ENCODE measurements around the gene EGR1.

Gene EGR1

DNA sequence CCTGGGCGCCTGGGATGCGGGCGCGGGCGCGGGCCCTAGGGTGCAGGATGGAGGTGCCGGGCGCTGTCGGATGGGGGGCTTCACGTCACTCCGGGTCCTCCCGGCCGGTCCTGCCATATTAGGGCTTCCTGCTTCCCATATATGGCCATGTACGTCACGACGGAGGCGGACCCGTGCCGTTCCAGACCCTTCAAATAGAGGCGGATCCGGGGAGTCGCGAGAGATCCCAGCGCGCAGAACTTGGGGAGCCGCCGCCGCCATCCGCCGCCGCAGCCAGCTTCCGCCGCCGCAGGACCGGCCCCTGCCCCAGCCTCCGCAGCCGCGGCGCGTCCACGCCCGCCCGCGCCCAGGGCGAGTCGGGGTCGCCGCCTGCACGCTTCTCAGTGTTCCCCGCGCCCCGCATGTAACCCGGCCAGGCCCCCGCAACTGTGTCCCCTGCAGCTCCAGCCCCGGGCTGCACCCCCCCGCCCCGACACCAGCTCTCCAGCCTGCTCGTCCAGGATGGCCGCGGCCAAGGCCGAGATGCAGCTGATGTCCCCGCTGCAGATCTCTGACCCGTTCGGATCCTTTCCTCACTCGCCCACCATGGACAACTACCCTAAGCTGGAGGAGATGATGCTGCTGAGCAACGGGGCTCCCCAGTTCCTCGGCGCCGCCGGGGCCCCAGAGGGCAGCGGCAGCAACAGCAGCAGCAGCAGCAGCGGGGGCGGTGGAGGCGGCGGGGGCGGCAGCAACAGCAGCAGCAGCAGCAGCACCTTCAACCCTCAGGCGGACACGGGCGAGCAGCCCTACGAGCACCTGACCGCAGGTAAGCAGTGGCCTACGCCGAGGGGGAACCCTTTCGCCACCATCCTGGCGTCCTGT lies at the start of gene EGR1:
Gene EGR1 (plus strand): TSS at position 219 of the 864 bp plus-strand sequence. CDS start 283 bp downstream, at position 502.
- peak; percentile 95 for DNase-seq

DNA sequence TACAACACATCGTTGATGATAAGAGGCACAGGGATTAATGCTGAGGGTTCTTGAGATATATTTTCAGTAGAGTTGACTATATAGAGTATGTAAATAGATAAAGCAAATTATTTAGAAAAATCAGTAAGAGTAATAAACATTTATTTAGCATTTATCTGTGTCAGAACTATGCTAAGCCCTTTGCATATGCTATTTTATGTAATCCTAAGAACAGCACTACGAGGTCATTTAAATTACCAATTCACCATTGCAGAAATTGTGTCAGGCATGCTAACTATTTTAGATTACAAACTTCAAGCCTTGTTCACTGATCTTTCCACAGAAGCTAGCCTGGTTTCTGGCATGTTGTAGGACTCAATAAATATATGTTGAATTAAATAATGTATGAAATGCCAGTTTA lies 46.8 kb upstream of the EGR1 start:
- no peak for DNase-seq

DNA sequence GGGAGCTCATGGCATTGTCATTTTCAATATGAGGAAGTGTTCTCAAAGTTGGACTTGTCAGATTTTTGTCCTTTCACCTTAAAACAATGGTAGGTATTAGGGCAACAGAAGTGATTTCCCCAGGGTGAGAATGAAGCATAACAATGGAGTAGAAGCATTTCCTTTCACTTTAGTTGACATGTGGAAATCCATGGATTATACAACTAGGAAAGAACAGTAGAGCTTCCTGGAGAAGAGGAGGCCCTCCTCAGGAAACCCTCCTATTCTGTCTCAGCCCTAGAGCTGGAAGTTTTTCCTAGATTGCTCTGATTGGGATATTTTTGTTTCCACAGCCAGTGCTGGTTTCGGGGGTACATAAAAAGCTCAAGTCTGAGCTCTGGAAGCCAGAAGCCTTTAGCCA lies 40.2 kb upstream of the EGR1 start:
- no peak for DNase-seq

DNA sequence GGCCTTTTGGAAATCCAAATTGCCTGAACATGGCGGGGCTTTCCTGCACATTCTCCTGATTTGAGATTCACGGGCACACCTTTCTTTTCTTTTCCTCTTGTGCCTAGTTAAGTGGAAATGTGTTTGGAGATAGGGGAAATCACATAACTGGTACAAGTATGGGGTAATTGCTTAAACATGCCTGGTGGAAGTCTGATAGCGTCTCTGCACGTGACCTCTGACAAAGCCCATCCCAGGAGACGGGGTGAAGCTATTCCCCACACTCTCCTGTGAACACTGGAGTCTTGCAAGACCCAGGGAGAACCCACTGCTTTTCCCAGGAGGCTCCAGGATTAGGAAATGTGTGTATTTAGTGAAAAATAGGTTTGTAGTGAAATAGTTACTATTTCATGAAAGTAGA lies 29.3 kb upstream of the EGR1 start:
- DNase-seq, result no peak

DNA sequence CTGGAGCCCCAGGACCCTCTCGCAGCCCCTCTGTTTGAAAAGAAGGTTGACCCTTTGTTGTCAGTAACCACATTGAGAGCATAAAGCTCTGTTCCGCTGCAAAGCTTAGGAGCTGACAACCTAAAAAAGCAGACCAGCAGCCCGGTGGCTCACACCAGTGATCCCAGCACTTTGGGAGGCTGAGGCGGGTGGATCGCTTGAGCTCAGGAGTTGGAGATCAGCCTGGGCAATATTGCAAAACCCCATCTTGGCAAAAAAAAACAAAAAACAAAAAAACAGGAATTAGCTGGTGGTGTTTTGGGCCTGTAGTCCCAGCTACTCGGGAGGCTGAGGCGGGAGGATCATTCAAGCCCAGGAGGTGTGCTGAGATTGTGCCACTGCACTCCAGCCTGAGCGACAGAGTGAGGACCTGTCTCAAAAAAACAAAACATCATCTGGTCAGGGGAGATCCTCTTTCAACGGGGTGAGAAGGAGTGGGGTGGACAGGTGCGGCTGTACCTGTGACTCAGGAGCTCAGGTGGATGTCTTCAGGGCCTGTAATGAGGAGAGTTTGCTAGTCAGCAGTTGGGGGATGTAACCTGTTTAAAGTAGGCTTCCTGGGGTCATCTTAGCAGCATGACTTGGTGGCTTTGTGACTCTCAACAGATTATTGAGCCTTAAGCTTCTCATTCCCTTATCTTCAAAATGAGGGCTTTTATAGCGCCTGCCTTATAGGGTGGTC lies 27.1 kb upstream of the EGR1 start:
- no peak for DNase-seq

DNA sequence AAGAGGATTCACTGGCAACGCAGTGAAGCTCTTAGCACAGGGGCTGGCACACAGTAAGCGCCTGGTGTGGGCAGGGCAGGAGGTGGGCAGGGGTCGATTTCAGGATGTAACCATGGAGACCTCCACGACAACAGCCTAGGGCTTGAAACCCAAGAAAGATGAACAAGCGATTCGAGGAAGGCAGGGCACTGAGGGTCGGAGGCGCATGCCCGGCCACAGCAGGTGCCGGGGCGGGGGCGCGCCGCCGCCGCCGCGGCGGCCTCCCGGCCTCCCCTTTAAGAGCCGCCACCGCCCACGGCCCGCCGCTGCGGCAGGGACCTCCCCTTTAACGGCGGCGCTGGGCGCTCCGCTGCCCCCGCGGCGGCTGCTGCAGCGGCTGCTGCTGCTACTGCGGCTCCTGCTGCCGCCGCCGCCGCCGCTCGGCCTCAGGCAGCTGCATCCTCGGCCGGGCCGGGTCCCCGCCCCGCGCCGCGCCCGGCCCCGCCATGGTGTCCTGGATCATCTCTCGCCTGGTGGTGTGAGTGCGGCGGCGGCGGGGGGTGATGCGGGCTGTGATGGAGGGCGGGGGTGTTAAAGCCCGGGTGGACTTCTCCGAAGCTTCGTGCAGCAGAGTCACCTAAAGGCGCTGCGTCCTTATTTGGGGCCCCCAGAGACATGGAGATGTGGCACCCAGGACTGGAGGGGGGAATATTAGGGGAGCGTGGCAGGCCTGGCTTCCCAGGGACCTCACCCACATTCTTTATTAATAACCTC lies 26.4 kb upstream of the EGR1 start, which contains the start of gene REEP2:
Gene REEP2 (plus strand): TSS at position 334 of the 753 bp plus-strand sequence. CDS start 152 bp downstream, at position 486.
- peak; percentile 55 for DNase-seq

DNA sequence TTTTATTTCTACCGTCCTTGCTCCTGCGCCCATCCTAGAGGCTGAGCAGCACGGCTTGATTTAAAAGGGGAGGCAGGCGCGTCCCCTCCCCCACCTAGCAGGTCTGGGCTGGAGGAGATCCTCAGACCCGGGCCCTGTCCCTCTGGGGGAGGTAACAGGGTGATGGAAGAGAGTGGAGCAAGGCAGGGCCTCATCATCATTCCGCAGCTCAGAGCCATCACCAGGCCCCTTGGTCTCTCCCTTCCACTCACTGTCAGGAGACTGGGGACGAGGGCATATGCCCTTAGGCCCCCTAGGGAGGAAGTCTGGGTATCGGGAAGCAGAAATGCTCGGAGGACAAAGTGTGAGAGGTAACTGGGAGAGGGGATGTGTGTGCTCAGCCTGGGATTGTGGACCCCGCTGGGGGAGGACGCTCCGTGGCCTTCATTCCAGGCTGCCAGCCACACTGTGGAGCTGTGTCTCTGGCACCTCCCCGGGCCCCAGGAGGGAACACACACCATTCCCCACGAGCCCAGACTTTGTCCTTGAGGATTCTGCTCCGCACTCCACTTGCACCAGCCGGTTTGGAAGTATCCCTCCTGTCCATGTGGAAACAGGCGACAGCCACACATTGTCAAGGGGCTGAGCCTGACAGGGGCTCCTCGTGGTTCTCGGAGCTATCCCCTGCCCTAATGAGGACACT lies 25.7 kb upstream of the EGR1 start:
- DNase-seq, result no peak

DNA sequence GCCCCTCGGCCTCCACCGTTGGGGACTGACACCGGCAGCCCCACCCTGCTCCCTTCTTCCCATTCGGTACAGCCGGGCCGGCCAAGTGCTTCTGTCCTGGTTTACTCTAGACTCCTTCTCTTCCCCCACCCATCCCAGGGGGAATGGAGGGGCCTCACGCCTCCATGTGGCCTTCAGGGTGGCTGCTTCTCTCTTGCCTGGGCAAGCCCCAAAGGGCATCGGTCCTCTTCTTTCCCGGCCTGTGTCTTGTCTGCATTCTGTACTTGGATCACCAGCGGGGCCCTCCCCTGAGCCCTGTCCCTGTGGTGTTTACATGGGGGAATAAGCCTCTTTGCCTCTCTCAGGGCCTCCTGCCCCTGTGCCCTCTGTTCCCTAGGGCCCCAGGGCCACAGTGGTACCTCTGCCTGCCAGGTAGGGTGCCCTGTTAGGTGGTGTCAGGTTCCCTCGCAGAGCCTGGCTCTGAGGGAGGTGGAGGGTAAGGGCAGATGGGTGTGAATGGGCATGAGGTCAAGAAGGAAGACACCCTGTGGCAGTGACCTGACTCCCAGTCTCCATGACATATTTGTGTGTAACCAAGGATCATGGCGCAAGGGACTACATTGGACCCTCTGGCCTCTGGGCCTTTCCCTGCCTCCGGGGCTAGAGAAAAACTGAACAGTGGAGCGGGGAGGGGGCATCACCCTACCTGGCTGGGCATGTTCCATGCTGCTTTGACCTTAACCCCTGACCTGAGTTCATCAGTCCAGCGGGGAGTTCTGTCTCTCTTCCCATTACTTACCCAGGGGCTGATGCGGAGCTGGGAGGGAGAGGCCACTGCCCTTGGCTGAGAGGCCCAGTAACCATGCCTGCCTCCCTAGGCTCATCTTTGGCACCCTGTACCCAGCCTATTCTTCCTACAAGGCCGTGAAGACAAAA lies 24.9 kb upstream of the EGR1 start:
- DNase-seq, result no peak

DNA sequence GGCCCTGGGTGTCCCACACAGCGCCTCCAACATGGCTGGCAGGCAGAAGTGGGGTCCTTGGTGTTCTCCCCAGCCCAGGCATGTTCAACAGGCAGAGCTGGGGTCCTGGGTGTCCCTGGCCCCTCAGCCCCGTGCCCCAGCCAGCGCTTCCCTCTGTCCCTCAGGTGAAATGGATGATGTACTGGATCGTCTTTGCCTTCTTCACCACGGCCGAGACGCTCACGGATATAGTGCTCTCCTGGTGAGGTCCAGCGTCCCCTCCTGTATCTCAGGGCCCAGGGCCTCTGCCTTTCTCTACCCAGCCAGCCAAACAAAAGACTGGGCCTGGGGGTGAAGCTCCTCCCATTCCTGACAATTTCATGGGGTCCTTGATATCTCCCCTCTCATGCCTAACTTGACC lies 24.1 kb upstream of the EGR1 start:
- no peak for DNase-seq

DNA sequence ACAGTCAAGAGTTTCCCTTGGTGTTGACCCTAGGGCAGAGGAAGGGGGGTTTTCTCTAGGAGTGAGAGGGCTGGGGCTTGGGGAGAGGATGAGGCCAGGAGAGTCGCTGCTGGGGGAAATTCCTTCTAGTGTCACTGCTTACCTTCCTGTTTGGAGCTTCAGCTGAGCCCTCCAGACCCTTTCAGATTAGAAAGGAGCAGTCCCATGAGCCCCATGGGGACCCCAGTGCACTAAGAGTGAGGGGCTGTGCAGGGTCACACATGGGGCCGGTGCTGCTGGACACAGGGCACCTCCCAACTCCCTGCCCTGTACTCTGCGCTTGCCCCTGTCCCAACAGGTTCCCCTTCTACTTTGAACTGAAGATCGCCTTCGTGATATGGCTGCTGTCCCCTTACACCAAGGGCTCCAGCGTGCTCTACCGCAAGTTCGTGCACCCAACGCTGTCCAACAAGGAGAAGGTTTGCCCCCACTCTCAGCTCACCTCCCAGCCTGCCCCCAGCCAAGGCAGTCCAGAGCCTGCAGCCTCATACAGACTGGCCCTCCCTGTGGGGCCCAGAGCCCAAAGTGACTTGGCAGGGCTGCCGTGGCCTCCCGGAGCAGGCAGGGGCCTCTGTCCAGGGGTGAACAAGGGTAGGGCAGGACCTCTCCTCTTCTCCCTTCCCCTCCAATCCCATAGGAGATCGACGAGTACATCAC lies 21.1 kb upstream of the EGR1 start:
- DNase-seq, result no peak

DNA sequence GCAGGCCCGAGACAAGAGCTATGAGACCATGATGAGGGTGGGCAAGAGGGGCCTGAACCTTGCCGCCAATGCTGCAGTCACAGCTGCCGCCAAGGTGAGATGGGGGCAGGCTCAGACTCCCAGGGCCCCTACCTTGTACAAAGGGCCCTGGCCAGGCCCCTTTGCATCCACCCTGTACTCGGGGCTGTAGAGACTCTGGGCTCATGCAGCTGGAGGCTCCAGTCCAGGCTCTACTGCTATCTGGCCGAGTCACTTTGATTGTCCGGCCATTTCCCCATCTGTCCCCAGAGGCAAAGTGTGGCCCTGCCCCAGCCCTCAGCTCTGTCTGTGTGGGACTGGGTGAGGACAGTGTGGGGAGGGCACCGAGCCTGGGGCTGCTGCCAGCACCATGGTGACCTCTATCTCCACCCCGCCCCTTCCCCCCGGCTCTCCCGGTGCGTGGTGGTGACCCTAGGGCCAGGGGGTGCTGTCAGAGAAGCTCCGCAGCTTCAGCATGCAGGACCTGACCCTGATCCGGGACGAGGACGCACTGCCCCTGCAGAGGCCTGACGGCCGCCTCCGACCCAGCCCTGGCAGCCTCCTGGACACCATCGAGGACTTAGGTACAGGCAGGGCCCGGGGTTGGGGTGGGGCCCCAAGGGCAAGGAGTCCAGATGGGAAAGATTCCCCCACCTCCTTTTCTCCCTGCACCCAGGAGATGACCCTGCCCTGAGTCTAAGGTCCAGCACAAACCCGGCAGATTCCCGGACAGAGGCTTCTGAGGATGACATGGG lies 20.3 kb upstream of the EGR1 start:
- DNase-seq, result no peak

DNA sequence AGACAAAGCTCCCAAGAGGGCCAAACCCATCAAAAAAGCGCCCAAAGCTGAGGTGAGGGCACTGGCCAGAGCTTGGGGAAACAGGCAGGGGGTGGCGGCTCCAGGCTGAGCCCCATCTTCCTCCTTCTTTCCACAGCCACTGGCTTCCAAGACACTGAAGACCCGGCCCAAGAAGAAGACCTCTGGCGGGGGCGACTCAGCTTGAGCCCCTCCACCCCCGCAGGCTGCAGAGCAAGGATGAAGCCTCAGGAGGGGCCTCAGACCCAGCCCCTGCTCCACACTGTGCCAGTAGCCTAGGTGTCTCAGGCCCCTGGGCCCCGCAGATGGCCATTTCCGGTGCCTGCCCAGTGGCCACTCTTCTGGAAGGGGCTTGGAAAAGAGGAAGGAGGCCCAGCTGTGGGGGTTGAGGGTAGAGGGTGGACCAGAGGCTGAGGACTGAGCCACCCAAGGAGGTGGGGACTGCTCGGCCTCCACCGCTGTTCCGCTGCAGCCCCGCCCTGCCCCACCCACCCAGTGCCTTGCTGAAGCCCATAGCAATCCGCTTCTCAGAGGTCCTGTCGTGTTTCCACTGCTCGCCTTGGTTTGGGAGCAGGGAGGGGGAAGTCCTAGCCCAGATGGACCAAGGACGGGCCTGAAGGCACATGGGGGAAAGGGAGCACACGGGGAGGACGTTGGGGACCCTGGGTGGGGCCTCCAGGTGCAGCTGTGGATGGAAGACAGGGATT lies 19.6 kb upstream of the EGR1 start:
- DNase-seq, result no peak

DNA sequence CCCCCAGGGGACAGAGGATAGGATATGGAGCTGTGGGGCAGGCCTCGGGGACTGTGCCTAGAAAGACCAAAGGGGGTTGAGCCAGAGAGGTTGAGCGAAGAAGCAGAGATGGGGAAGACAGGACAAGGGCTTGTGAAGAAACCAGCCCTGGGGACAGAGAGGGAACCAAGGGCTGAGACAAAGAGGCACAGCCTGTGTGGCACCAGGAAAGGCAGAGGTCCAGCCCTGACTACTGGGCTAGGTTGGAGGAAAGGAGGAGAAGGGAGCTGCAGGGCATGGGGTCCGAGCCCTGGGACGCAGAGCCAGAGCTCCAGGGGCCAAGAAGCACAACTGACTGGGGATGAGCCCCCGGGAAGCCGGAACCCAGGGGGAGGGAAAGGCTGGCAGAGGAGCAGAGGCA lies 17.2 kb upstream of the EGR1 start:
- DNase-seq, result no peak

DNA sequence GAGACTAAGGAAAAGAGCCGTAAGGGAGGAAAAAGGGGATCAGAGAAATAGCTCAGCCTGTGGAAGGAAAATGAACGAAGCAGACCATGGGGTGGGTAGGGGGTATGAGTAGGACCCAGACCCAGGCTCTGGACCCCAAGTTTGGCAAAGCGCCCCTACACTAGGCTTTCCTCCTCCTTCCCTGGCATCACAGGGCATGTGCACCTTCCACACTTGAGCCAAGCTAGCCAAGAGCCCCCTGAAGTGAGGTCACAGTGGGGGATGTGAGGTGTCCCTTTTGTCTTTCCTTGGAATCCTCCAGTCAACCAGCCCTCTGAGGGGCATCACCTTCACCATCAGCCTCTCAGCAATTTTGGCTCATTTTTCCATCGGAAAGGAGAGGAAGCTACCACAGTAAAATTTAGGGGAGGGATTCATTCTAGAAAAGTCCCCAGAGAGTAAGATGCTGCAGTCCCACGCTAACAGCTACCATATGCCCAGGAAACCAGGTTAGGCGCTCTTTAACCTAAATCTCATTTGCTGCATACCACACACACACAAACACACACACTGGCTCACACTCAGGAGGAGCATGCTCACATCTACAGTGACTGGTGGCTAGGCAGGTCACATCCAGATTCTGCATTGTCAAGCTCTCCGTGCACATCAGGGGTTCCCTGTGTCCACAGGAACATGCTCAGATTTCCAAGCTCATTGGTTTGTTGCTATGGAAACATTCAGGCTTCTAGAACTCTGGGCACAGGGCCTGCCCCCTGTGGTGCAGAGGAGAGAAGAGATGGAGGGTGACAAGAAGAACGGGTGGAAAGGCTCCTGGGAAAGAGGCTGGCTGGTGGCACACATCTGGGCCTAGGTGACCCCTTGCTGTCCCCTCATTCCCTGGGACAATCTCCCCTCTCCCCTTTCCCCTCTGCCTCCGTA lies 16.5 kb upstream of the EGR1 start:
- DNase-seq, result no peak

DNA sequence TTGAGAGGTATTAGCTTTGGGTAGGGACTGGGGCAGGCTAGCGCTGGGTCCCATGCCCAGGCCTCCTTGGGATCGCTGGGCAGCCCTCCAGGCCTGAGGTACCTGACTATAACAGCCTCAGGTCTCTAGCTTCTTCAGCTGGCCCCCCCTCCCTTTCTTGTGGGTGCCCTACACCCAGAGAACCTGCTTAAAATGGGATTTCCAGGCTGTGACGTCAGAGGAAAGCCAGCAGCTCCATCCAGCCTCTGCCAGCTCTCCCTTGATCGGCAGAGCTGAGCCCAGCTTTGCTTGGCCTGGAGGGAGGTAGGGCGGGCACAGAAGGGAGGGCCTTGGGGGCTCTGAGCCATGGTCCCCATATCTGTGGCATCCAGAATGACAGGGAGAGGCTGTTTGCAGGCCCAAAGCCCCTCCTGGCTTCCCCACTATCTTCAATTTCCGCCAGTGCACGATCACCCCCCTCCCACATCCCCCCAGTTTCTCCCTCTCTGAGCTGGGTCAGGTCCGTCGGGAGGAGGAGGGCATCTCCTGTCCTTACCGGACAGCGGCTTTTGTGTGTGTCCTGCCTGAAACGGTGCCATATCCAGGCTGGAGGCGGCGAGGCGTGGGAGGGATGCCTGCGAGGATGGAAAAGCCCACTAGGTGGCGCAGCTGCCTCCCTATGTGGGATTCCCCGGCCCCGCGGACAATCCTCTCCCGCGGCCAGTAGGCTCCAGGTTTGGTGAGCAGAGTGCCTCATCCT lies 15.6 kb upstream of the EGR1 start:
- DNase-seq, result peak; percentile 79

DNA sequence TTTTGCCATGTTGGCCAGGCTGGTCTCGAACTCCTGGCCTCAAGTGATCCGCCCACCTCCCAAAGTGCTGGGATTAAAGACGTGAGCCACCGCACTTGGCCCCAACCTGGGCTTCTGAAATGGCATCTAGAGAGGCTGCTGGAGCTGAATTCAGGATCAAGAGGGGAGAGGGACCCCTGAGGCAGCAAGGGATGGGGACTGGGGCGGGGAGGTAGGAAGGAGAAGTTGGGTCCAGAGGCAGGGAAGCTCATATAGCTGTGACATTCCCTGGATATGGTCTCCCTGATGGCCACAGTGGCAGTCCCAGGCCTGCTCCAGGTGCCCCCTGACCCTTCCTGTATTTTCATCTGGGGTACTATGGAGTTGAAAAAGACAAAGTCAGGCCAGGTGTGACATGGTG lies 14.3 kb upstream of the EGR1 start:
- DNase-seq, result no peak

DNA sequence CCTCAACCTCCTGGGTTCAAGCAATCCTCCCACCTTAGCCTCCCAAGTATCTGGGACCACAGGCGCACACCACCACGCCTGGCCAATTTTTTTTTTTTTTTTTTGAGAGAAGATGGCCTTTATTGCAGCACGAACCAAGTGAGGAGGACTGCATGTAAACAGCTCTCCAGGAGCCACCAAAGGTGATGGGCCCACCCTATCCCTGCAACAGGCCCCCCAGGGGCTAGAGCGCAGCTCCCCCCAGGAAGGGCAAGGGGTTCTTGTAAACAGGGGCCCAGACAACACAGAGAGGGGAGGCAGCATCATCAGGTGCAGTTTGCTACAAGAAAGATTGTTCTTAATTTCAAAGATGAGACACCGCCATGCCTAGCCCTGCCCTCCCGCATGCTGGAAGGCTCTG lies 12.6 kb upstream of the EGR1 start:
- DNase-seq, result no peak

DNA sequence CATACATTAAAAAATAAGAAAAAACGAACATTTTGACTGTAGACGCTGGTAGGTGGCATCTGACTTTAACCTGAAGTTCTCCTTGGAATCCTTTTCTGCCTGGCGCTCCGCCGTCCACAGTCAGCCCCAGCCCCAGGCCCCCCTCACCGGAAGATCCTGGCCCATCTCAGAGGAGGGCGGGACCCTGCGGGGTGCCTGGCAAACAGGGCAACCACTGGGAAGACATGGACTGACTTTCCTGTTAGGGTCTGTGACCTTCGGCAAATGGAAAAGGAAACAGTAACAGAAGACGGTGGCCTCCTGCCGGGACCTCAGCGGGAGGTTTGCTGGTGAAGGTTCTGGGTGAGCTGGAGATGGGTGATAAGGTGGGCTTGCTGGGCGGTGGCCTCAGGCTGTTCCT lies 11.7 kb upstream of the EGR1 start:
- no peak for DNase-seq
